SU-DHL-6 (cell line): ENCODE measurements around the gene SDR42E1.

Experiments
- H2AFZ ChIP-seq: fragments of 200-600 bp; sonication (generic); 2 replicates; pipeline ENCODE4 v1.6.1; 2014; ENCODE audit warnings: low read depth, mild to moderate bottlenecking, moderate library complexity, mixed read lengths, antibody characterized with exemption, low read length; ENCODE audit not compliant: severe bottlenecking
- H3F3A ChIP-seq: fragments of 200-600 bp; shearing (Covaris generic); 2 replicates; pipeline ENCODE4 v1.6.0; 2016; ENCODE audit warnings: antibody characterized with exemption, mild to moderate bottlenecking; ENCODE audit not compliant: insufficient read depth
- H3K27ac ChIP-seq: fragments of 200-600 bp; sonication (generic); 2 replicates; pipeline ENCODE4 v1.5.1; 2016; ENCODE audit warnings: low read depth, mild to moderate bottlenecking, low read length, moderate library complexity, mixed read lengths
- H3K27me3 ChIP-seq: fragments of 200-600 bp; sonication (generic), shearing (Covaris generic); 2 replicates; pipeline ENCODE4 v1.6.0; 2014; ENCODE audit warnings: mild to moderate bottlenecking, low read length
- H3K36me3 ChIP-seq: fragments of 200-600 bp; sonication (generic); 2 replicates; pipeline ENCODE4 v1.6.1; 2014; ENCODE audit warnings: mild to moderate bottlenecking, low read length, mixed read lengths
- H3K4me2 ChIP-seq: fragments of 300-600, 200-600 bp; shearing (Covaris generic), sonication (generic); 2 replicates; pipeline ENCODE4 v1.6.0; 2014; ENCODE audit warnings: low read length, low read depth, mild to moderate bottlenecking; ENCODE audit not compliant: poor library complexity, severe bottlenecking
- H3K4me3 ChIP-seq: fragments of 200-600 bp; sonication (generic); 2 replicates; pipeline ENCODE4 v1.5.1; 2014; ENCODE audit warnings: antibody characterized with exemption, low read length, mild to moderate bottlenecking, mixed read lengths; ENCODE audit not compliant: insufficient read depth, poor library complexity, severe bottlenecking
- H3K79me2 ChIP-seq: fragments of 200-600 bp; sonication (generic); 2 replicates; pipeline ENCODE4 v1.6.1; 2014; ENCODE audit warnings: mild to moderate bottlenecking, low read length, moderate library complexity; ENCODE audit not compliant: insufficient read depth
- H3K9ac ChIP-seq: fragments of 200-600 bp; sonication (generic); 2 replicates; pipeline ENCODE4 v1.7.0; 2014; ENCODE audit warnings: mild to moderate bottlenecking, low read length
- H3K9me2 ChIP-seq: fragments of 200-600 bp; sonication (generic); replicated peaks from 2 replicates; pipeline ENCODE4 v1.6.1; 2014; ENCODE audit warnings: low read length; ENCODE audit not compliant: insufficient read depth
- H3K9me3 ChIP-seq: fragments of 200-600 bp; sonication (generic); 2 replicates; pipeline ENCODE4 v1.6.1; 2014; ENCODE audit warnings: low read length, mixed read lengths; ENCODE audit not compliant: insufficient read depth
- H4K20me1 ChIP-seq: fragments of 200-600 bp; sonication (generic); 2 replicates; pipeline ENCODE4 v1.6.1; 2014; ENCODE audit warnings: low read depth, mild to moderate bottlenecking, antibody characterized with exemption, low read length, moderate library complexity, mixed read lengths
- CTCF ChIP-seq: fragments of 200-600 bp; sonication (generic); IDR thresholded peaks from one replicate; pipeline ENCODE4 v1.5.1; 2017; ENCODE audit warnings: antibody characterized with exemption, mild to moderate bottlenecking, low read length, moderate library complexity; ENCODE audit not compliant: insufficient read depth, poor library complexity, severe bottlenecking
- EZH2phosphoT487 ChIP-seq: fragments of 200-600 bp; sonication (generic), shearing (Covaris generic); conservative IDR thresholded peaks from 2 replicates; pipeline ENCODE4 v1.6.1; 2018; ENCODE audit warnings: mild to moderate bottlenecking, antibody characterized with exemption, low read length, moderate library complexity, mixed read lengths

The SDR42E1 gene

GRCh38 chr16:81973737-81974136 lies 37.5 kb downstream of the SDR42E1 start:
- H2AFZ ChIP-seq, result no peak overlapping the region
- H4K20me1 ChIP-seq, result no peaks in the 10 kb centered on the region
- H3K27ac ChIP-seq, result no peak overlapping the region
- H3F3A ChIP-seq, result no peaks in the 10 kb centered on the region
- H3K36me3 ChIP-seq, result no peaks in the 10 kb centered on the region
- no peaks in the 10 kb centered on the region for H3K9me3 ChIP-seq
- no peaks in the 10 kb centered on the region for H3K9me2 ChIP-seq
- H3K27me3 ChIP-seq, result no peaks in the 10 kb centered on the region
- no peak overlapping the region for H3K9ac ChIP-seq
- no peaks in the 10 kb centered on the region for H3K79me2 ChIP-seq
- H3K4me2 ChIP-seq, result no peak overlapping the region
- TF ChIP-seq CTCF (no peak), EZH2phosphoT487 (no peak)
- no peak overlapping the region for H3K4me3 ChIP-seq

- Histone ChIP-seq H3K27ac (no peak overlapping the region), H3K36me3 (no peaks in the 10 kb centered on the region), H3K9ac (no peak overlapping the region), H4K20me1 (no peaks in the 10 kb centered on the region), H3K9me2 (no peaks in the 10 kb centered on the region), H3K4me3 (no peak overlapping the region), H3K27me3 (no peaks in the 10 kb centered on the region), H2AFZ (no peak overlapping the region), H3K9me3 (no peaks in the 10 kb centered on the region), H3K79me2 (no peaks in the 10 kb centered on the region), H3K4me2 (no peak overlapping the region), H3F3A (no peaks in the 10 kb centered on the region)
- TF ChIP-seq CTCF, result no peak
- TF ChIP-seq EZH2phosphoT487, result no peak
Observed at GRCh38 chr16:81971853-81972252, 39.4 kb downstream of the SDR42E1 start.

- H3K9me3 ChIP-seq, result no peaks in the 10 kb centered on the region
- no peaks in the 10 kb centered on the region for H3K79me2 ChIP-seq
- no peak overlapping the region for H3K4me3 ChIP-seq
- H3K4me2 ChIP-seq, result no peak overlapping the region
- no peak overlapping the region for H3K9ac ChIP-seq
- peaks cover 32% of the 10 kb centered on the region for H3F3A ChIP-seq
- H3K27ac ChIP-seq, result no peak overlapping the region
- no peaks in the 10 kb centered on the region for H3K9me2 ChIP-seq
- H3K36me3 ChIP-seq, result no peaks in the 10 kb centered on the region
- TF ChIP-seq CTCF (no peak), EZH2phosphoT487 (no peak)
- H2AFZ ChIP-seq, result no peak overlapping the region
- no peaks in the 10 kb centered on the region for H4K20me1 ChIP-seq
- no peaks in the 10 kb centered on the region for H3K27me3 ChIP-seq
Observed at GRCh38 chr16:81967358-81967757, 43.9 kb downstream of the SDR42E1 start.
